Endothelial cell of umbilical vein (primary cell): Measurements from ENCODE around the gene SELENOF. TPM values are rescaled to one million over a fixed set of nuclear protein-coding genes. Genes with fewer than 3 reads are reported as not detected.

ENCODE experiments used
- BruUV-seq: library from RNA; stranded (reverse); fragments of 400-500 nt; replicated peaks from 2 replicates; lab custom pipeline; 2021; lab: Mats Ljungman, UMichigan
- CTCF ChIA-PET: fragments of 300-600, 350-600 bp; sonication (Branson Sonifier 250); formaldehyde crosslinking; loops from one replicate; lab custom pipeline; 2021; ENCODE audit warnings: antibody characterized with exemption, inconsistent platforms; lab: Charles Lee
- POLR2A ChIA-PET: fragments of 300-600, 350-600 bp; sonication (Branson Sonifier 250); formaldehyde crosslinking; loops from one replicate; lab custom pipeline; 2021; ENCODE audit warnings: antibody characterized with exemption, inconsistent platforms; lab: Charles Lee
- DNase-seq: peaks from one replicate; pipeline ENCODE4 v3.0.0-alpha.2; 2011; ENCODE audit warnings: low read depth, low spot score
- FAIRE-seq: peaks from 2 replicates; lab custom pipeline; 2011; peaks lifted over from hg19 to GRCh38; lab: Jason Lieb, UNC
- H2AFZ ChIP-seq: 2 replicates; pipeline ENCODE4 v1.6.0; 2012; ENCODE audit warnings: low read depth, low read length, control low read depth, inconsistent platforms
- H3K27ac ChIP-seq: 2 replicates; pipeline ENCODE4 v1.5.1; 2011; ENCODE audit warnings: low read depth, mild to moderate bottlenecking, control low read depth, low read length, moderate library complexity; ENCODE audit not compliant: insufficient read depth
- H3K27me3 ChIP-seq, 2 experiments: 2 replicates each; pipeline versions ENCODE4 v1.6.0 to v1.6.1; 2011; ENCODE audit warnings: low read length in 2 of 2, mixed read lengths in 1 of 2; ENCODE audit not compliant: control insufficient read depth in 2 of 2, insufficient read depth in 2 of 2
- H3K36me3 ChIP-seq, 2 experiments: 2 replicates in 1 of 2; 3 replicates in 1 of 2; pipeline ENCODE4 v1.5.1; 2011; ENCODE audit warnings: low read length in 2 of 2, mild to moderate bottlenecking in 1 of 2, moderate library complexity in 1 of 2; ENCODE audit not compliant: control insufficient read depth in 2 of 2, insufficient read depth in 2 of 2; ENCODE audit errors: extremely low read depth in 1 of 2
- H3K4me1 ChIP-seq: 3 replicates; pipeline ENCODE4 v1.5.1; 2011; ENCODE audit warnings: mild to moderate bottlenecking, low read length; ENCODE audit not compliant: control insufficient read depth, insufficient read depth; ENCODE audit errors: extremely low read depth
- H3K4me2 ChIP-seq: 2 replicates; pipeline ENCODE4 v1.6.1; 2011; ENCODE audit warnings: low read length, control low read depth, mixed read lengths; ENCODE audit not compliant: insufficient read depth
- H3K4me3 ChIP-seq, 3 experiments: fragments of 200-600 bp in 1 of 3; sonication (generic), shearing (Covaris generic) in 1 of 3; replicated peaks in 1 of 3; 2 replicates each; pipeline ENCODE4 v1.5.1; 2011 to 2016; ENCODE audit warnings: control low read depth in 3 of 3, low read length in 3 of 3, mild to moderate bottlenecking in 2 of 3, inconsistent platforms in 1 of 3, low read depth in 1 of 3, moderate library complexity in 1 of 3; ENCODE audit not compliant: insufficient read depth in 1 of 3
- H3K79me2 ChIP-seq: 2 replicates; pipeline ENCODE4 v1.6.0; 2012; ENCODE audit warnings: low read length, inconsistent platforms; ENCODE audit not compliant: control insufficient read depth, insufficient read depth
- H3K9ac ChIP-seq: replicated peaks from 2 replicates; pipeline ENCODE3; 2011; ENCODE audit warnings: low read length, control low read depth; ENCODE audit not compliant: insufficient read depth; ENCODE audit errors: extremely low read depth
- H3K9me1 ChIP-seq: replicated peaks from 3 replicates; pipeline ENCODE4 v1.6.0; 2011; ENCODE audit warnings: mild to moderate bottlenecking, low read length; ENCODE audit not compliant: control insufficient read depth, insufficient read depth; ENCODE audit errors: extremely low read depth
- H3K9me3 ChIP-seq: replicated peaks from 2 replicates; pipeline ENCODE4 v1.5.1; 2012; ENCODE audit warnings: low read length, inconsistent platforms; ENCODE audit not compliant: control insufficient read depth, insufficient read depth
- H4K20me1 ChIP-seq: replicated peaks from 2 replicates; pipeline ENCODE3; 2011; ENCODE audit warnings: mild to moderate bottlenecking, low read length; ENCODE audit not compliant: control insufficient read depth, insufficient read depth; ENCODE audit errors: extremely low read depth
- EZH2 ChIP-seq: IDR thresholded peaks from 2 replicates; pipeline ENCODE4 v1.6.1; 2012; ENCODE audit warnings: borderline replicate concordance, low read depth, mild to moderate bottlenecking, moderate library complexity, low read length, inconsistent platforms; ENCODE audit not compliant: severe bottlenecking
- FOS ChIP-seq: IDR thresholded peaks from 2 replicates; pipeline ENCODE4 v1.6.1; 2011; ENCODE audit warnings: mild to moderate bottlenecking, low read length, moderate library complexity, borderline replicate concordance; ENCODE audit not compliant: insufficient read depth
- GATA2 ChIP-seq: IDR thresholded peaks from 2 replicates; pipeline ENCODE4 v1.7.0; 2011; ENCODE audit warnings: low read depth, mild to moderate bottlenecking, moderate library complexity, mixed read lengths, low read length; ENCODE audit not compliant: insufficient read length, insufficient read depth
- JUN ChIP-seq: IDR thresholded peaks from 2 replicates; pipeline ENCODE4 v1.6.1; 2011; ENCODE audit warnings: borderline replicate concordance, low read depth; ENCODE audit not compliant: insufficient read length, insufficient read depth
- MYC ChIP-seq: IDR thresholded peaks from one replicate; pipeline ENCODE4 v1.6.1; 2011; ENCODE audit warnings: mild to moderate bottlenecking, low read depth, low read length
- POLR2A ChIP-seq: IDR thresholded peaks from 2 replicates; pipeline ENCODE4 v1.6.1; 2012; ENCODE audit warnings: low read depth, mild to moderate bottlenecking, control low read depth, low read length
- POLR2AphosphoS5 ChIP-seq: IDR thresholded peaks from 2 replicates; pipeline ENCODE4 v1.6.1; 2012; ENCODE audit warnings: low read depth, mild to moderate bottlenecking, control low read depth, low read length, moderate library complexity; ENCODE audit not compliant: insufficient read depth
- dilution Hi-C: fragments of 300-500 bp; cut with MboI; formaldehyde crosslinking; loops from one replicate; pipeline ENCODE4 v1.15.0; 2019; ENCODE audit warnings: low sequenced_read_pairs; ENCODE audit not compliant: extremely low pct_ligation_motif_present
- intact Hi-C: fragments of 100-400 bp; cut with micrococcal nuclease; formaldehyde crosslinking; loops from one replicate; pipeline ENCODE4 v1.10.0; 2022
- polyA plus RNA-seq, 4 experiments: library from polyadenylated mRNA; depleted of rRNA in 3 of 4; stranded (reverse) in 3 of 4; unstranded in 1 of 4; fragments of >200 nt; gene quantifications; 2 replicates each; pipeline versions ENCODE4 v1.2.1 to v1.2.3, GENCODE V29; 2011 to 2012; ENCODE audit warnings: missing spikeins in 1 of 4
- total RNA-seq: library from RNA; stranded (reverse); gene quantifications from 2 replicates; pipeline ENCODE4 v1.2.3, GENCODE V29; 2021
- TF ChIP-seq, protein P1 (sequence below): IDR thresholded peaks from 2 replicates; pipeline ENCODE4 v1.6.1; 2011; ENCODE audit not compliant: insufficient read depth, insufficient read length
- TF ChIP-seq, protein P2 (sequence below), 2 donors: IDR thresholded peaks; 1 replicate in 1 of 2; 2 replicates in 1 of 2; pipeline ENCODE4 v1.5.1; 2011; ENCODE audit warnings: low read length in 2 of 2, mild to moderate bottlenecking in 2 of 2, moderate library complexity in 2 of 2, control low read depth in 1 of 2, inconsistent platforms in 1 of 2, low read depth in 1 of 2; ENCODE audit not compliant: insufficient read depth in 1 of 2; ENCODE audit errors: extremely low read depth in 1 of 2

SELENOF gene
- total and polyA plus RNA-seq, 2 donors (not counting 3 experiments of a cell fraction or from before 2014, with no cell fraction given): 102 to 202 TPM

DNA sequence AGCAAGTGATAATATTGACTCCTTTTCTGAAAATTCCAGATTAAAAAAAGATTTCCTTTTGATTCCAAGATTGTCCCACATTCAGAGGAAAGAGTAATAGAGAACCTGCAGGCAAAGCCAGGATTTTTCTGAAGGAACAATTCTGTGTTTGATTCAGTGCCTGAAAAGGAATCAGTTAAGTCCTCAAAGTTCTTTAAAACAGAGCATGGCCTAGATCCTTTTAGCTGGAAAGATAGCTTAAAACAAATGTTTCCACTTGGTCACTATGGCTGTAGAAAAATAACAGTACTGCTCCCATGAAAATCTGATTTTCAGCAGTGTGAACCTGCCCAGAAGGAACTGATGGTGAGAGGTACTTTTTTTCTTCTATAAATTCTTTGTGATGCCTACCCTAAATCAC, 42.3 kb upstream of the SELENOF start:
- H3K9ac ChIP-seq: no peak overlapping the region
- H3K4me1 ChIP-seq: no peaks in the 10 kb centered on the region
- no peak overlapping the region for H2AFZ ChIP-seq
- no peak overlapping the region for H3K4me3 ChIP-seq
- POLR2A ChIA-PET: no interaction called here
- H3K27ac ChIP-seq: no peak overlapping the region
- H3K9me3 ChIP-seq: no peaks in the 10 kb centered on the region
- H3K79me2 ChIP-seq: no peaks in the 10 kb centered on the region
- DNase-seq (no peak), FAIRE-seq (no peak)
- dilution Hi-C loops: no loop called here
- TF ChIP-seq JUN: no peak
- TF ChIP-seq POLR2A: no peak
- TF ChIP-seq, protein P1, sequence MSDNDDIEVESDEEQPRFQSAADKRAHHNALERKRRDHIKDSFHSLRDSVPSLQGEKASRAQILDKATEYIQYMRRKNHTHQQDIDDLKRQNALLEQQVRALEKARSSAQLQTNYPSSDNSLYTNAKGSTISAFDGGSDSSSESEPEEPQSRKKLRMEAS: no peak
- TF ChIP-seq POLR2AphosphoS5: no peak
- TF ChIP-seq, protein P2, sequence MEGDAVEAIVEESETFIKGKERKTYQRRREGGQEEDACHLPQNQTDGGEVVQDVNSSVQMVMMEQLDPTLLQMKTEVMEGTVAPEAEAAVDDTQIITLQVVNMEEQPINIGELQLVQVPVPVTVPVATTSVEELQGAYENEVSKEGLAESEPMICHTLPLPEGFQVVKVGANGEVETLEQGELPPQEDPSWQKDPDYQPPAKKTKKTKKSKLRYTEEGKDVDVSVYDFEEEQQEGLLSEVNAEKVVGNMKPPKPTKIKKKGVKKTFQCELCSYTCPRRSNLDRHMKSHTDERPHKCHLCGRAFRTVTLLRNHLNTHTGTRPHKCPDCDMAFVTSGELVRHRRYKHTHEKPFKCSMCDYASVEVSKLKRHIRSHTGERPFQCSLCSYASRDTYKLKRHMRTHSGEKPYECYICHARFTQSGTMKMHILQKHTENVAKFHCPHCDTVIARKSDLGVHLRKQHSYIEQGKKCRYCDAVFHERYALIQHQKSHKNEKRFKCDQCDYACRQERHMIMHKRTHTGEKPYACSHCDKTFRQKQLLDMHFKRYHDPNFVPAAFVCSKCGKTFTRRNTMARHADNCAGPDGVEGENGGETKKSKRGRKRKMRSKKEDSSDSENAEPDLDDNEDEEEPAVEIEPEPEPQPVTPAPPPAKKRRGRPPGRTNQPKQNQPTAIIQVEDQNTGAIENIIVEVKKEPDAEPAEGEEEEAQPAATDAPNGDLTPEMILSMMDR (IDR thresholded peaks at IDR 0.05; ENCODE audit: extremely low read depth in 1 of 2, insufficient read depth in 1 of 2, low read depth in 1 of 2, low read length in 2 of 2): no peak
- TF ChIP-seq GATA2: no peak
- no peak for TF ChIP-seq EZH2
- TF ChIP-seq MYC: no peak
- no peak for TF ChIP-seq FOS
- H3K4me2 ChIP-seq: no peak overlapping the region
- CTCF ChIA-PET: interaction anchor here (1.0 to 1.6 kb wide), 2 partner anchors 123 to 127 kb away, joined by 3 to 4 read pairs; no protein-coding TSS in a partner anchor
- intact Hi-C loops: no loop called here
- no peaks in the 10 kb centered on the region for H3K9me1 ChIP-seq
- BruUV-seq: no TSS peak
- peaks cover 2% of the 10 kb centered on the region for H4K20me1 ChIP-seq
- H3K36me3 ChIP-seq: no peaks in the 10 kb centered on the region
- H3K27me3 ChIP-seq: no peaks in the 10 kb centered on the region
